PC-9 (cell line): ENCODE results near the gene ACVR2A.

ENCODE experiments used
- EZH2 ChIP-seq: fragments of 200-600 bp; sonication (generic); IDR thresholded peaks from 2 replicates; pipeline ENCODE4 v1.8.0; 2017; ENCODE audit warnings: antibody characterized with exemption, low read depth
- TF ChIP-seq, protein P1 (sequence below): fragments of 200-600 bp; sonication (generic); conservative IDR thresholded peaks from 2 replicates; pipeline ENCODE4 v1.6.1; 2017; ENCODE audit warnings: mixed run types, antibody characterized with exemption, mild to moderate bottlenecking, moderate library complexity

DNA sequence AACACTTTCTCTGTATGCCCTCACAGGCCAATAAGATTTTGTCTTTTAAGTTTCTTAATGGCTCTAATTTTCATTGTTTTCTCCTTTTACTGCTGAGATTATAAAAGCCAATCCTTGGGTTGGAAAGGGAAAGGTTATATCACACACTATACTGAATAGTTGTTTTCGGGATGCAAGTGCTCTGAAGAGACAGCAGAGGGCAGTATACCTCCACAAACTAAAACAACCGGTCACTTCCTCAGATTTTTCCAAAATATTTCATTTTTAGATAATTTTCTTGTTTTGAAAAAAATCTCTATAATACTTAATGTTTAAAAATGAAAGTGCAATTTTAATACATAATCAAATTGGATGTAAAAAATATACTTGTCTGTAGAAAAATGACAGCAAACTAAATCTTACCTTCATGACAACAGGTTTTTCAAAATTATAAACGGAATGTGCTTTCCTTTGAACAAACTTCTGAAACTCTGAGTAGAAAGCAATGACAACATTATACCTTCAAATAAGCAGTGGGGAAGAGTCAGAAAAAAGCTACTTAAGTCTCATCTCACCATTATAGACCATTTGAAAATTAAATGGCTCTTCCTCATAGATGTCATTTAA is 93.0 kb downstream of the ACVR2A start:
- TF ChIP-seq, protein P1, sequence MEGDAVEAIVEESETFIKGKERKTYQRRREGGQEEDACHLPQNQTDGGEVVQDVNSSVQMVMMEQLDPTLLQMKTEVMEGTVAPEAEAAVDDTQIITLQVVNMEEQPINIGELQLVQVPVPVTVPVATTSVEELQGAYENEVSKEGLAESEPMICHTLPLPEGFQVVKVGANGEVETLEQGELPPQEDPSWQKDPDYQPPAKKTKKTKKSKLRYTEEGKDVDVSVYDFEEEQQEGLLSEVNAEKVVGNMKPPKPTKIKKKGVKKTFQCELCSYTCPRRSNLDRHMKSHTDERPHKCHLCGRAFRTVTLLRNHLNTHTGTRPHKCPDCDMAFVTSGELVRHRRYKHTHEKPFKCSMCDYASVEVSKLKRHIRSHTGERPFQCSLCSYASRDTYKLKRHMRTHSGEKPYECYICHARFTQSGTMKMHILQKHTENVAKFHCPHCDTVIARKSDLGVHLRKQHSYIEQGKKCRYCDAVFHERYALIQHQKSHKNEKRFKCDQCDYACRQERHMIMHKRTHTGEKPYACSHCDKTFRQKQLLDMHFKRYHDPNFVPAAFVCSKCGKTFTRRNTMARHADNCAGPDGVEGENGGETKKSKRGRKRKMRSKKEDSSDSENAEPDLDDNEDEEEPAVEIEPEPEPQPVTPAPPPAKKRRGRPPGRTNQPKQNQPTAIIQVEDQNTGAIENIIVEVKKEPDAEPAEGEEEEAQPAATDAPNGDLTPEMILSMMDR: peak; percentile 82
- TF ChIP-seq EZH2: no peak
